DOHH2 (cell line): ENCODE measurements around the gene SMIM12.
A peak's percentile ranks its signal among the peaks of the same experiment; 100 is the strongest.

ENCODE experiments used
- H3F3A ChIP-seq: fragments of 200-600 bp; sonication (generic), shearing (Covaris generic); 2 replicates; pipeline ENCODE4 v1.6.0; 2016; ENCODE audit warnings: antibody characterized with exemption, mild to moderate bottlenecking; ENCODE audit not compliant: control insufficient read depth, insufficient read depth
- H3K27ac ChIP-seq: fragments of 200-600 bp; sonication (generic); 2 replicates; pipeline ENCODE4 v1.5.1; 2014; ENCODE audit warnings: low read depth, mild to moderate bottlenecking, low read length, moderate library complexity
- H3K27me3 ChIP-seq: fragments of 200-600 bp; sonication (generic); 2 replicates; pipeline ENCODE4 v1.6.1; 2014; ENCODE audit warnings: mild to moderate bottlenecking, low read length, mixed read lengths; ENCODE audit not compliant: control insufficient read depth
- H3K36me3 ChIP-seq: fragments of 200-600 bp; sonication (generic); 2 replicates; pipeline ENCODE4 v1.6.1; 2014; ENCODE audit warnings: mild to moderate bottlenecking, low read length, moderate library complexity, mixed read lengths; ENCODE audit not compliant: control insufficient read depth
- H3K4me1 ChIP-seq: fragments of 200-600 bp; sonication (generic); 2 replicates; pipeline ENCODE4 v1.6.1; 2014; ENCODE audit warnings: mild to moderate bottlenecking, low read length, mixed read lengths; ENCODE audit not compliant: control insufficient read depth
- H3K4me2 ChIP-seq: fragments of 200-600 bp; sonication (generic); 2 replicates; pipeline ENCODE4 v1.6.0; 2014; ENCODE audit warnings: mild to moderate bottlenecking, low read length, moderate library complexity
- H3K4me3 ChIP-seq: fragments of 200-600 bp; sonication (generic); 2 replicates; pipeline ENCODE4 v1.5.1; 2014; ENCODE audit warnings: mild to moderate bottlenecking, low read length, mixed read lengths
- H3K79me2 ChIP-seq: fragments of 200-600 bp; sonication (generic); 2 replicates; pipeline ENCODE4 v1.6.1; 2014; ENCODE audit warnings: mild to moderate bottlenecking, low read length, mixed read lengths; ENCODE audit not compliant: control insufficient read depth
- H3K9me2 ChIP-seq: fragments of 200-600 bp; sonication (generic); replicated peaks from 2 replicates; pipeline ENCODE4 v1.6.1; 2014; ENCODE audit warnings: mild to moderate bottlenecking, low read length, mixed read lengths; ENCODE audit not compliant: control insufficient read depth
- H3K9me3 ChIP-seq: fragments of 200-600 bp; sonication (generic); 2 replicates; pipeline ENCODE4 v1.6.1; 2014; ENCODE audit warnings: antibody characterized with exemption, low read length, mixed read lengths; ENCODE audit not compliant: control insufficient read depth, insufficient read depth
- H4K20me1 ChIP-seq: fragments of 200-600 bp; sonication (generic); 2 replicates; pipeline ENCODE4 v1.6.0; 2014; ENCODE audit warnings: low read depth, mild to moderate bottlenecking, antibody characterized with exemption, low read length, moderate library complexity; ENCODE audit not compliant: control insufficient read depth, insufficient read depth
- CTCF ChIP-seq: fragments of 200-600 bp; sonication (generic); IDR thresholded peaks from one replicate; pipeline ENCODE4 v1.5.1; 2014; ENCODE audit warnings: antibody characterized with exemption, mild to moderate bottlenecking, low read depth, low read length; ENCODE audit not compliant: poor library complexity, severe bottlenecking
- EZH2phosphoT487 ChIP-seq: fragments of 200-600 bp; sonication (generic); IDR thresholded peaks from 2 replicates; pipeline ENCODE4 v1.6.1; 2017; ENCODE audit warnings: borderline replicate concordance, mild to moderate bottlenecking, antibody characterized with exemption, low read length, moderate library complexity, mixed read lengths

Gene SMIM12

GRCh38 chr1:34864759-34865158, 5.2 kb upstream of the SMIM12 start:
- H3K9me2 ChIP-seq = no peaks in the 10 kb centered on the region
- H3K27me3 ChIP-seq = peaks cover 9% of the 10 kb centered on the region; the same call in 1 of the 2 replicates
- peaks cover 21% of the 10 kb centered on the region for H3K4me1 ChIP-seq
- H3K36me3 ChIP-seq = no peaks in the 10 kb centered on the region
- no peaks in the 10 kb centered on the region for H4K20me1 ChIP-seq
- TF ChIP-seq EZH2phosphoT487 = no peak
- no peak for TF ChIP-seq CTCF
- no peaks in the 10 kb centered on the region for H3F3A ChIP-seq
- no peak overlapping the region for H3K4me2 ChIP-seq
- H3K4me3 ChIP-seq = no peak overlapping the region
- no peak overlapping the region for H3K27ac ChIP-seq
- H3K9me3 ChIP-seq = no peaks in the 10 kb centered on the region
- H3K79me2 ChIP-seq = peaks cover 5% of the 10 kb centered on the region

- Histone ChIP-seq H3K4me3 (no peak overlapping the region), H3K79me2 (peaks cover 17% of the 10 kb centered on the region), H3K36me3 (peaks cover 3% of the 10 kb centered on the region; the same call in 1 of the 2 replicates), H3K27me3 (peaks cover 9% of the 10 kb centered on the region; the same call in 1 of the 2 replicates), H3F3A (no peaks in the 10 kb centered on the region), H3K4me2 (no peak overlapping the region), H3K9me2 (no peaks in the 10 kb centered on the region), H3K9me3 (no peaks in the 10 kb centered on the region), H3K4me1 (peaks cover 25% of the 10 kb centered on the region), H4K20me1 (no peaks in the 10 kb centered on the region), H3K27ac (no peak overlapping the region)
- no peak for TF ChIP-seq CTCF
- no peak for TF ChIP-seq EZH2phosphoT487
These were observed 4.0 kb upstream of the SMIM12 start for GRCh38 chr1:34863501-34863900.

- Histone ChIP-seq H3K9me3 (no peaks in the 10 kb centered on the region), H3K9me2 (no peaks in the 10 kb centered on the region), H3K79me2 (peaks cover 47% of the 10 kb centered on the region), H3K4me1 (peaks cover 24% of the 10 kb centered on the region), H3K27me3 (no peaks in the 10 kb centered on the region), H3K27ac (no peak overlapping the region), H3K36me3 (peaks cover 28% of the 10 kb centered on the region), H3K4me3 (peak overlapping the region; percentile 95), H3F3A (no peaks in the 10 kb centered on the region), H4K20me1 (peaks cover 4% of the 10 kb centered on the region; the same call in 1 of the 2 replicates), H3K4me2 (peak overlapping the region; percentile 79)
- TF ChIP-seq CTCF = no peak
- no peak for TF ChIP-seq EZH2phosphoT487
These were observed 576 bp downstream of the SMIM12 start for GRCh38 chr1:34858901-34859445.
